Measurements from ENCODE around the gene HNF4A.

Gene HNF4A

DNA sequence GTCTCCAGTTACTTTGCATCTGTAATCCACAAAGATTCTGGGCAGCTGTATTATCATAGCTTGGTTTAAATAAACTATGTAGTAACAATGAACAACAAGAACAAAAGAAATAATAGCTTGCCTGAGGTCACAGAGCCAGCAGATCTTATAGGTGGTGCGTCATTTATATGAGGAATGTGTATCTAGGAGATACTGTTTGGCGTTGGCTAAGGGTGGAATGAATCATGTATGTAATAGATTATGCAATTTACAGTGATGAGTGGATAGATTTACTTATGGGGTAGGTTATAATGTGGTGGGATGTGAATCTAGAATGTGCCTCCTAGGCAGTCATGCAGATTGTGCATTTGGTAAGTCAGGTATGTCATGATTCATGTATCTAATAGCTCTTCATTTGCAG lies 42.8 kb downstream of the HNF4A start:
- TF ChIP-seq, protein P1, sequence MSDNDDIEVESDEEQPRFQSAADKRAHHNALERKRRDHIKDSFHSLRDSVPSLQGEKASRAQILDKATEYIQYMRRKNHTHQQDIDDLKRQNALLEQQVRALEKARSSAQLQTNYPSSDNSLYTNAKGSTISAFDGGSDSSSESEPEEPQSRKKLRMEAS (IDR thresholded peaks at IDR 0.05), result no peak
- TF ChIP-seq, protein P2, sequence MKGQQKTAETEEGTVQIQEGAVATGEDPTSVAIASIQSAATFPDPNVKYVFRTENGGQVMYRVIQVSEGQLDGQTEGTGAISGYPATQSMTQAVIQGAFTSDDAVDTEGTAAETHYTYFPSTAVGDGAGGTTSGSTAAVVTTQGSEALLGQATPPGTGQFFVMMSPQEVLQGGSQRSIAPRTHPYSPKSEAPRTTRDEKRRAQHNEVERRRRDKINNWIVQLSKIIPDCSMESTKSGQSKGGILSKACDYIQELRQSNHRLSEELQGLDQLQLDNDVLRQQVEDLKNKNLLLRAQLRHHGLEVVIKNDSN (IDR thresholded peaks at IDR 0.05), result no peak
- TF ChIP-seq ZBTB7A (IDR thresholded peaks at IDR 0.05; ENCODE audit: low read depth) (no peak), FOXM1 (IDR thresholded peaks at IDR 0.05; ENCODE audit: borderline replicate concordance, low read depth) (no peak), TAF1 (IDR thresholded peaks at IDR 0.05; ENCODE audit: low read depth) (no peak), EGR1 (IDR thresholded peaks at IDR 0.05) (no peak), CREB1 (IDR thresholded peaks at IDR 0.05; ENCODE audit: low read depth) (no peak), RAD21 (IDR thresholded peaks at IDR 0.05; ENCODE audit: low read depth) (no peak), NFIC (IDR thresholded peaks at IDR 0.05) (no peak), YY1 (IDR thresholded peaks at IDR 0.05; ENCODE audit: low read depth) (no peak), TCF12 (IDR thresholded peaks at IDR 0.05; ENCODE audit: low read depth) (no peak), TEAD4 (IDR thresholded peaks at IDR 0.05) (no peak), CEBPB (IDR thresholded peaks at IDR 0.05) (no peak), EP300 (IDR thresholded peaks at IDR 0.05; ENCODE audit: borderline replicate concordance) (no peak)
- TF ChIP-seq, protein P3, sequence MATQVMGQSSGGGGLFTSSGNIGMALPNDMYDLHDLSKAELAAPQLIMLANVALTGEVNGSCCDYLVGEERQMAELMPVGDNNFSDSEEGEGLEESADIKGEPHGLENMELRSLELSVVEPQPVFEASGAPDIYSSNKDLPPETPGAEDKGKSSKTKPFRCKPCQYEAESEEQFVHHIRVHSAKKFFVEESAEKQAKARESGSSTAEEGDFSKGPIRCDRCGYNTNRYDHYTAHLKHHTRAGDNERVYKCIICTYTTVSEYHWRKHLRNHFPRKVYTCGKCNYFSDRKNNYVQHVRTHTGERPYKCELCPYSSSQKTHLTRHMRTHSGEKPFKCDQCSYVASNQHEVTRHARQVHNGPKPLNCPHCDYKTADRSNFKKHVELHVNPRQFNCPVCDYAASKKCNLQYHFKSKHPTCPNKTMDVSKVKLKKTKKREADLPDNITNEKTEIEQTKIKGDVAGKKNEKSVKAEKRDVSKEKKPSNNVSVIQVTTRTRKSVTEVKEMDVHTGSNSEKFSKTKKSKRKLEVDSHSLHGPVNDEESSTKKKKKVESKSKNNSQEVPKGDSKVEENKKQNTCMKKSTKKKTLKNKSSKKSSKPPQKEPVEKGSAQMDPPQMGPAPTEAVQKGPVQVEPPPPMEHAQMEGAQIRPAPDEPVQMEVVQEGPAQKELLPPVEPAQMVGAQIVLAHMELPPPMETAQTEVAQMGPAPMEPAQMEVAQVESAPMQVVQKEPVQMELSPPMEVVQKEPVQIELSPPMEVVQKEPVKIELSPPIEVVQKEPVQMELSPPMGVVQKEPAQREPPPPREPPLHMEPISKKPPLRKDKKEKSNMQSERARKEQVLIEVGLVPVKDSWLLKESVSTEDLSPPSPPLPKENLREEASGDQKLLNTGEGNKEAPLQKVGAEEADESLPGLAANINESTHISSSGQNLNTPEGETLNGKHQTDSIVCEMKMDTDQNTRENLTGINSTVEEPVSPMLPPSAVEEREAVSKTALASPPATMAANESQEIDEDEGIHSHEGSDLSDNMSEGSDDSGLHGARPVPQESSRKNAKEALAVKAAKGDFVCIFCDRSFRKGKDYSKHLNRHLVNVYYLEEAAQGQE (IDR thresholded peaks at IDR 0.05; ENCODE audit: low read depth), result no peak

DNA sequence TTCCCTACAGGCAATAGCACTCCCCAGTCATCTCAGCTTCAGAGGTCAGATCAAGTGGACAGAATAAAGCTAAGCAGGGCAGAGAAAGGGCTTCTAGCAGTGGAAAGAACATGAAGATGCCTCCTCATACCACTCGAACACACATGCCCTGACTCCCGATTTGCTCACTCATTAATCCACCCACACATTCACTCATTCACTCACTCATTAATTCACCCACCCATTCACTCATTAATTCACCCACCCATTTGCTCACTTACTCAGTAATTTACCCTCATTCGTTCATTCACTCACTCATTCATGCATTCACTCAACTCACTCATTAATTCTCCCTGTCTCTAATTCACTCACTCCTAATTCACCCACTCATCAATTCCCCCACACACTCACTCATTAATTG lies 43.9 kb downstream of the HNF4A start:
- TF ChIP-seq, protein P2 (IDR thresholded peaks at IDR 0.05), result no peak
- no peak for TF ChIP-seq TCF12 (IDR thresholded peaks at IDR 0.05; ENCODE audit: low read depth)
- no peak for TF ChIP-seq CREB1 (IDR thresholded peaks at IDR 0.05; ENCODE audit: low read depth)
- TF ChIP-seq FOXM1 (IDR thresholded peaks at IDR 0.05; ENCODE audit: borderline replicate concordance, low read depth), result no peak
- TF ChIP-seq, protein P3 (IDR thresholded peaks at IDR 0.05; ENCODE audit: low read depth), result no peak
- TF ChIP-seq ZBTB7A (IDR thresholded peaks at IDR 0.05; ENCODE audit: low read depth), result no peak
- TF ChIP-seq TEAD4 (IDR thresholded peaks at IDR 0.05), result no peak
- TF ChIP-seq, protein P1 (IDR thresholded peaks at IDR 0.05), result no peak
- TF ChIP-seq YY1 (IDR thresholded peaks at IDR 0.05; ENCODE audit: low read depth), result no peak
- TF ChIP-seq TAF1 (IDR thresholded peaks at IDR 0.05; ENCODE audit: low read depth), result no peak
- TF ChIP-seq EGR1 (IDR thresholded peaks at IDR 0.05), result no peak
- no peak for TF ChIP-seq RAD21 (IDR thresholded peaks at IDR 0.05; ENCODE audit: low read depth)
- no peak for TF ChIP-seq CEBPB (IDR thresholded peaks at IDR 0.05)

GRCh38 chr20:44400671-44400969 lies 45.1 kb downstream of the HNF4A start:
- TF ChIP-seq, protein P2 (IDR thresholded peaks at IDR 0.05), result no peak
- no peak for TF ChIP-seq ZBTB7A (IDR thresholded peaks at IDR 0.05; ENCODE audit: low read depth)
- no peak for TF ChIP-seq NFIC (IDR thresholded peaks at IDR 0.05)
- TF ChIP-seq YY1 (IDR thresholded peaks at IDR 0.05; ENCODE audit: low read depth), result no peak
- no peak for TF ChIP-seq FOXM1 (IDR thresholded peaks at IDR 0.05; ENCODE audit: borderline replicate concordance, low read depth)
- no peak for TF ChIP-seq TEAD4 (IDR thresholded peaks at IDR 0.05)
- TF ChIP-seq CREB1 (IDR thresholded peaks at IDR 0.05; ENCODE audit: low read depth), result no peak
- no peak for TF ChIP-seq CEBPB (IDR thresholded peaks at IDR 0.05)
- TF ChIP-seq RAD21 (IDR thresholded peaks at IDR 0.05; ENCODE audit: low read depth), result no peak
- TF ChIP-seq, protein P1 (IDR thresholded peaks at IDR 0.05), result no peak
- TF ChIP-seq, protein P3 (IDR thresholded peaks at IDR 0.05; ENCODE audit: low read depth), result no peak
- no peak for TF ChIP-seq EP300 (IDR thresholded peaks at IDR 0.05; ENCODE audit: borderline replicate concordance)
- no peak for TF ChIP-seq TCF12 (IDR thresholded peaks at IDR 0.05; ENCODE audit: low read depth)
- TF ChIP-seq TAF1 (IDR thresholded peaks at IDR 0.05; ENCODE audit: low read depth), result no peak

All from Ishikawa (cell line).